ENCODE results near the gene KIRREL3. TPM values are rescaled to one million over a fixed set of nuclear protein-coding genes. Genes with fewer than 3 reads are reported as not detected.

Gene KIRREL3
- total and polyA plus RNA-seq, 2 donors (not counting 3 experiments of a cell fraction or from before 2014, with no cell fraction given) = not detected

GRCh38 chr11:126981635-126982034 lies 18.9 kb downstream of the KIRREL3 start:
- ChIA-PET POLR2A (no interaction called here), CTCF (no interaction called here)
- H3K4me3 ChIP-seq (replicated peaks in 1 of 3; ENCODE audit: insufficient read depth in 1 of 3, low read depth in 1 of 3, low read length in 3 of 3) = no peak overlapping the region
- H3K9me3 ChIP-seq (replicated peaks; ENCODE audit: control insufficient read depth, insufficient read depth, low read length) = no peaks in the 10 kb centered on the region
- H3K4me2 ChIP-seq (ENCODE audit: insufficient read depth, low read length) = no peak overlapping the region
- no peak for TF ChIP-seq MAX (IDR thresholded peaks at IDR 0.05; ENCODE audit: insufficient read depth, insufficient read length)
- no peak for TF ChIP-seq JUN (IDR thresholded peaks at IDR 0.05; ENCODE audit: borderline replicate concordance, insufficient read depth, insufficient read length, low read depth)
- no peak for TF ChIP-seq EZH2 (IDR thresholded peaks at IDR 0.05; ENCODE audit: borderline replicate concordance, low read depth, low read length, severe bottlenecking)
- no peak for TF ChIP-seq POLR2AphosphoS5 (IDR thresholded peaks at IDR 0.05; ENCODE audit: insufficient read depth, low read depth, low read length)
- H3K36me3 ChIP-seq (ENCODE audit: control insufficient read depth in 2 of 2, extremely low read depth in 1 of 2, insufficient read depth in 2 of 2, low read length in 2 of 2) = no peaks in the 10 kb centered on the region
- H3K27me3 ChIP-seq (ENCODE audit: control insufficient read depth in 2 of 2, insufficient read depth in 2 of 2, low read length in 2 of 2) = no peaks in the 10 kb centered on the region
- DNase-seq (ENCODE audit: low read depth, low spot score) (no peak), FAIRE-seq (no peak)
- H3K27ac ChIP-seq (ENCODE audit: insufficient read depth, low read depth, low read length) = no peak overlapping the region
- H3K9me1 ChIP-seq (replicated peaks; ENCODE audit: control insufficient read depth, extremely low read depth, insufficient read depth, low read length) = no peaks in the 10 kb centered on the region
- H3K79me2 ChIP-seq (ENCODE audit: control insufficient read depth, insufficient read depth, low read length) = no peaks in the 10 kb centered on the region
- H4K20me1 ChIP-seq (replicated peaks; ENCODE audit: control insufficient read depth, extremely low read depth, insufficient read depth, low read length) = no peaks in the 10 kb centered on the region
- H3K9ac ChIP-seq (replicated peaks; ENCODE audit: extremely low read depth, insufficient read depth, low read length) = no peak overlapping the region
- dilution Hi-C loops (cut with MboI; ENCODE audit: extremely low pct_ligation_motif_present, low sequenced_read_pairs) = no loop called here
- no peak overlapping the region for H2AFZ ChIP-seq (ENCODE audit: low read depth, low read length)
- intact Hi-C loops (cut with micrococcal nuclease) = no loop called here
- H3K4me1 ChIP-seq (ENCODE audit: control insufficient read depth, extremely low read depth, insufficient read depth, low read length) = no peaks in the 10 kb centered on the region
- BruUV-seq (replicated peaks) = no TSS peak

GRCh38 chr11:126978911-126979310 lies 21.7 kb downstream of the KIRREL3 start:
- H3K4me3 ChIP-seq (replicated peaks in 1 of 3; ENCODE audit: insufficient read depth in 1 of 3, low read depth in 1 of 3, low read length in 3 of 3) = no peak overlapping the region
- ChIA-PET POLR2A (no interaction called here), CTCF (interaction anchor here (1.3 kb wide), 1 partner anchor 9 kb away, joined by 3 read pairs; no protein-coding TSS in a partner anchor)
- TF ChIP-seq CTCF (IDR thresholded peaks at IDR 0.05; ENCODE audit: extremely low read depth in 1 of 2, insufficient read depth in 1 of 2, low read depth in 1 of 2, low read length in 2 of 2) = no peak
- no peak for TF ChIP-seq MYC (IDR thresholded peaks at IDR 0.05; ENCODE audit: low read depth, low read length)
- no peak for TF ChIP-seq JUN (IDR thresholded peaks at IDR 0.05; ENCODE audit: borderline replicate concordance, insufficient read depth, insufficient read length, low read depth)
- no peak for TF ChIP-seq MAX (IDR thresholded peaks at IDR 0.05; ENCODE audit: insufficient read depth, insufficient read length)
- no peak for TF ChIP-seq EZH2 (IDR thresholded peaks at IDR 0.05; ENCODE audit: borderline replicate concordance, low read depth, low read length, severe bottlenecking)
- TF ChIP-seq POLR2AphosphoS5 (IDR thresholded peaks at IDR 0.05; ENCODE audit: insufficient read depth, low read depth, low read length) = no peak
- TF ChIP-seq FOS (IDR thresholded peaks at IDR 0.05; ENCODE audit: borderline replicate concordance, insufficient read depth, low read length) = no peak
- TF ChIP-seq GATA2 (IDR thresholded peaks at IDR 0.05; ENCODE audit: insufficient read depth, insufficient read length, low read depth, low read length) = no peak
- TF ChIP-seq POLR2A (IDR thresholded peaks at IDR 0.05; ENCODE audit: low read depth, low read length) = no peak
- dilution Hi-C loops (cut with MboI; ENCODE audit: extremely low pct_ligation_motif_present, low sequenced_read_pairs) (no loop called here), intact Hi-C loops (cut with micrococcal nuclease) (no loop called here)
- no peaks in the 10 kb centered on the region for H3K9me3 ChIP-seq (replicated peaks; ENCODE audit: control insufficient read depth, insufficient read depth, low read length)
- DNase-seq (ENCODE audit: low read depth, low spot score) = no peak
- no peak overlapping the region for H3K4me2 ChIP-seq (ENCODE audit: insufficient read depth, low read length)
- H3K36me3 ChIP-seq (ENCODE audit: control insufficient read depth in 2 of 2, extremely low read depth in 1 of 2, insufficient read depth in 2 of 2, low read length in 2 of 2) = no peaks in the 10 kb centered on the region
- no peaks in the 10 kb centered on the region for H3K27me3 ChIP-seq (ENCODE audit: control insufficient read depth in 2 of 2, insufficient read depth in 2 of 2, low read length in 2 of 2)
- no peaks in the 10 kb centered on the region for H3K9me1 ChIP-seq (replicated peaks; ENCODE audit: control insufficient read depth, extremely low read depth, insufficient read depth, low read length)
- no peak for FAIRE-seq
- no peak overlapping the region for H3K27ac ChIP-seq (ENCODE audit: insufficient read depth, low read depth, low read length)
- no peak overlapping the region for H3K9ac ChIP-seq (replicated peaks; ENCODE audit: extremely low read depth, insufficient read depth, low read length)
- BruUV-seq (replicated peaks) = no TSS peak
- H3K4me1 ChIP-seq (ENCODE audit: control insufficient read depth, extremely low read depth, insufficient read depth, low read length) = no peaks in the 10 kb centered on the region
- no peak overlapping the region for H2AFZ ChIP-seq (ENCODE audit: low read depth, low read length)
- H4K20me1 ChIP-seq (replicated peaks; ENCODE audit: control insufficient read depth, extremely low read depth, insufficient read depth, low read length) = no peaks in the 10 kb centered on the region
- H3K79me2 ChIP-seq (ENCODE audit: control insufficient read depth, insufficient read depth, low read length) = no peaks in the 10 kb centered on the region

All from endothelial cell of umbilical vein (primary cell).